Measurements from ENCODE around the gene CD93. TPM values are rescaled to one million over a fixed set of nuclear protein-coding genes. Genes with fewer than 3 reads are reported as not detected.

The CD93 gene
- total and polyA plus RNA-seq, 2 of the 8 experiments (the other 6 are each of a cell fraction or from before 2014, with no cell fraction given), result under 0.01 to 0.07 TPM

- Histone ChIP-seq H2BK15ac (ENCODE audit: low read length) (no peak overlapping the region), H2AK5ac (ENCODE audit: low read depth, low read length) (no peak overlapping the region), H4K8ac (ENCODE audit: extremely low read depth, insufficient read depth, low read length) (no peak overlapping the region), H3K9ac (replicated peaks in 1 of 4; ENCODE audit: extremely low read depth in 1 of 4, low read depth in 3 of 4, low read length in 3 of 4) (no peak overlapping the region), H3K4me1 (replicated peaks in 1 of 4; ENCODE audit: control insufficient read depth in 3 of 4, insufficient read depth in 4 of 4, low read length in 3 of 4) (peaks cover 0 to 7% (median 0%) of the 10 kb centered on the region in 4 experiments; a peak in 1 of 7 replicates), H3K23ac (ENCODE audit: insufficient read length) (no peak overlapping the region), H3K4ac (replicated peaks; ENCODE audit: insufficient read length, low read depth, low read length) (no peak overlapping the region), H3K27me3 (replicated peaks in 1 of 4; ENCODE audit: control insufficient read depth in 3 of 4, extremely low read depth in 1 of 4, insufficient read depth in 3 of 4, low read length in 3 of 4) (no peaks in the 10 kb centered on the region), H3K23me2 (ENCODE audit: low read depth, low read length) (no peaks in the 10 kb centered on the region), H4K5ac (ENCODE audit: insufficient read length, low read depth, low read length) (no peak overlapping the region), H3K18ac (ENCODE audit: extremely low read depth, low read length) (no peak overlapping the region), H4K91ac (replicated peaks; ENCODE audit: insufficient read length, low read length) (no peak overlapping the region), H3K36me3 (ENCODE audit: control insufficient read depth in 2 of 4, insufficient read depth in 4 of 4, low read length in 3 of 4) (no peaks in the 10 kb centered on the region), H3K14ac (ENCODE audit: insufficient read length) (no peak overlapping the region), H3K27ac (ENCODE audit: low read depth, low read length) (no peak overlapping the region), H4K20me1 (replicated peaks in 1 of 2; ENCODE audit: control insufficient read depth in 1 of 2, insufficient read depth in 2 of 2, low read length in 2 of 2) (no peaks in the 10 kb centered on the region), H2BK12ac (ENCODE audit: low read depth, low read length) (no peak overlapping the region), H2BK20ac (ENCODE audit: low read length) (no peak overlapping the region), H3K79me2 (ENCODE audit: control insufficient read depth in 1 of 2, insufficient read depth in 2 of 2, low read length in 2 of 2) (no peaks in the 10 kb centered on the region), H3K56ac (replicated peaks; ENCODE audit: insufficient read length, low read depth, low read length) (no peak overlapping the region), H3K4me3 (ENCODE audit: extremely low read depth in 1 of 4, insufficient read depth in 2 of 4, low read depth in 3 of 4, low read length in 4 of 4) (no peak overlapping the region), H3K79me1 (ENCODE audit: low read depth, low read length) (no peaks in the 10 kb centered on the region), H3K4me2 (ENCODE audit: insufficient read depth in 1 of 2, low read depth in 2 of 2, low read length in 2 of 2) (no peak overlapping the region), H2BK5ac (ENCODE audit: low read depth, low read length) (no peak overlapping the region), H2AFZ (ENCODE audit: low read length) (no peak overlapping the region), H2BK120ac (replicated peaks; ENCODE audit: low read depth, low read length) (no peak overlapping the region), H3K9me3 (ENCODE audit: insufficient read depth in 2 of 2, low read depth in 1 of 2, low read length in 1 of 2) (no peaks in the 10 kb centered on the region)
- DNase-seq (ENCODE audit: low read depth in 1 of 2, low spot score in 2 of 2) (no peak), FAIRE-seq (no peak)
- ChIA-PET POLR2A (ENCODE audit: partially characterized antibody) (no interaction called here), CTCF (ENCODE audit: partially characterized antibody) (interaction anchor here (0.7 to 4.8 kb wide), 8 partner anchors 9 to 387 kb away, joined by 3 to 43 read pairs (median 6); partner anchors contain the start of gene THBD)
- 88% methylated on average over 10 of the region's 10 CpGs; no CpG with 5 or more reads in 1 of the 2 experiments for WGBS, 2 experiments (ENCODE audit: extremely low coverage in 1 of 2, insufficient coverage in 1 of 2, insufficient read length in 1 of 2, insufficient replicate concordance in 2 of 2, low coverage in 1 of 2, low lambda C conversion rate in 2 of 2, missing lambda C conversion rate in 1 of 2)
- no peak for TF ChIP-seq USF2 (IDR thresholded peaks at IDR 0.05; ENCODE audit: low read length)
- TF ChIP-seq SP4 (IDR thresholded peaks at IDR 0.05; ENCODE audit: low read length), result no peak
- no peak for TF ChIP-seq ATF3 (IDR thresholded peaks at IDR 0.05; ENCODE audit: insufficient read depth, low read depth, low read length)
Measured at GRCh38 chr20:23080521-23080920, 5.6 kb downstream of the CD93 start.

Measured in H1 (cell line).